Measurements from ENCODE around the gene BRD4. TPM values are rescaled to one million over a fixed set of nuclear protein-coding genes. Genes with fewer than 3 reads are reported as not detected.

Gene BRD4
- polyA plus RNA-seq, 2 of the 4 experiments (the other 2 are of a cell fraction) = 8.3 to 22.5 TPM

GRCh38 chr19:15264061-15264932, 68.0 kb downstream of the BRD4 start (continued):
- peak; percentile 52 for TF ChIP-seq CTCF (IDR thresholded peaks at IDR 0.05)

GRCh38 chr19:15263361-15263985, 68.9 kb downstream of the BRD4 start:
- ChIA-PET CTCF (interaction anchor here (0.5 to 3.5 kb wide), 11 partner anchors 8 to 115 kb away, joined by 3 to 13 read pairs (median 4); no protein-coding TSS in a partner anchor), POLR2A (no interaction called here)
- DNase-seq (ENCODE audit: low read depth in 1 of 2, low spot score in 1 of 2) (no peak), FAIRE-seq (no peak), ATAC-seq (no peak)
- H3K27ac ChIP-seq = peak overlapping the region in 1 of 2 experiments; percentile 67; a peak in 2 of 6 replicates
- TF ChIP-seq CBX2 (IDR thresholded peaks at IDR 0.05; ENCODE audit: borderline replicate concordance, low read depth) (no peak), RARB (CRISPR knock-in tag; IDR thresholded peaks at IDR 0.05) (no peak), ZSCAN20 (CRISPR knock-in tag; IDR thresholded peaks at IDR 0.05) (no peak), CEBPB (IDR thresholded peaks at IDR 0.05) (no peak), RCOR1 (IDR thresholded peaks at IDR 0.05; ENCODE audit: low read depth, low read length) (no peak), ATOH8 (CRISPR knock-in tag; IDR thresholded peaks at IDR 0.05; ENCODE audit: low read depth) (no peak), POLR2AphosphoS2 (conservative IDR thresholded peaks at IDR 0.05; ENCODE audit: low read length) (no peak), HES2 (IDR thresholded peaks at IDR 0.05) (no peak), POLR2A (IDR thresholded peaks at IDR 0.05; ENCODE audit: low read length) (no peak), NFE2L2 (conservative IDR thresholded peaks at IDR 0.05; ENCODE audit: low read length) (no peak), JUNB (IDR thresholded peaks at IDR 0.05) (no peak), MAFK (IDR thresholded peaks at IDR 0.05; ENCODE audit: partially characterized antibody) (no peak), PHF8 (IDR thresholded peaks at IDR 0.05; ENCODE audit: borderline replicate concordance, low read depth) (no peak), FOXS1 (CRISPR knock-in tag; IDR thresholded peaks at IDR 0.05) (no peak), NR3C1 (IDR thresholded peaks at IDR 0.05) (no peak), EP300 (IDR thresholded peaks at IDR 0.05) (no peak)
- no peaks in the 10 kb centered on the region for H3K9me3 ChIP-seq
- H3K4me1 ChIP-seq = peaks cover 19% of the 10 kb centered on the region
- H3K4me3 ChIP-seq = no peak overlapping the region
- no peak overlapping the region for H3K4me2 ChIP-seq
- 87% methylated on average over 13 of the region's 13 CpGs for WGBS (ENCODE audit: missing lambda C conversion rate)

GRCh38 chr19:15262011-15262410, 70.3 kb downstream of the BRD4 start:
- TF ChIP-seq HOXA7 (CRISPR knock-in tag; IDR thresholded peaks at IDR 0.05) (no peak), ZSCAN20 (CRISPR knock-in tag; IDR thresholded peaks at IDR 0.05) (no peak), HEYL (CRISPR knock-in tag; IDR thresholded peaks at IDR 0.05) (no peak), FOXS1 (CRISPR knock-in tag; IDR thresholded peaks at IDR 0.05) (no peak)
- ChIA-PET POLR2A (no interaction called here), CTCF (interaction anchor here (2.5 to 3.5 kb wide), 2 partner anchors 10 to 85 kb away, joined by 8 to 13 read pairs; no protein-coding TSS in a partner anchor)
- no peak for ATAC-seq
- no peak for DNase-seq (ENCODE audit: low read depth in 1 of 2, low spot score in 1 of 2)
- no peak overlapping the region for H3K4me2 ChIP-seq
- no CpG with 5 or more reads among the region's 4 CpGs for WGBS (ENCODE audit: missing lambda C conversion rate)
- no peak overlapping the region for H3K27ac ChIP-seq
- no peak for FAIRE-seq
- H3K4me1 ChIP-seq = peaks cover 16% of the 10 kb centered on the region
- no peak overlapping the region for H3K4me3 ChIP-seq
- H3K9me3 ChIP-seq = no peaks in the 10 kb centered on the region

Measured in A549 (cell line).